ENCODE results near the gene MXRA7.

The MXRA7 gene

DNA sequence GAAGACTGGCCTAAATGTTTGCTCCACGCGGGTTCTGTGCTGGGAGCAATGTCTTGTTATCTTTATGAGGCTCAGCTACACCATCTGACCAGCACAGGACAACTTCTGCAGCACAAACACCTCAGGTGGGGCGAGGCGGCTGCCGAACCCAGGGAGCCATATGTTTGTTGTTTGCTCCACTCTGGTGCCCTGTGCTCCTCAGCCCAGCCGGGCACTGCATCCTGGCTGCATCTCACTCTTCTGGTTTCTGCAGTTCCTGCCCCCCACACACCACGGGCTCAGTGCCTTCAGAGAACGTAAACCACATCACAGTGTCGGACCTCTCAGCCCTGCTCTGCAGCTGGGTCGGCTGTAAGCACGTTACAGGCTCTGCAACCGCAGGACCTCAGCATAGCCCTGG is 32.4 kb downstream of the MXRA7 start:
- no peak for DNase-seq (ENCODE audit: low read depth in 2 of 2, low spot score in 1 of 2)

DNA sequence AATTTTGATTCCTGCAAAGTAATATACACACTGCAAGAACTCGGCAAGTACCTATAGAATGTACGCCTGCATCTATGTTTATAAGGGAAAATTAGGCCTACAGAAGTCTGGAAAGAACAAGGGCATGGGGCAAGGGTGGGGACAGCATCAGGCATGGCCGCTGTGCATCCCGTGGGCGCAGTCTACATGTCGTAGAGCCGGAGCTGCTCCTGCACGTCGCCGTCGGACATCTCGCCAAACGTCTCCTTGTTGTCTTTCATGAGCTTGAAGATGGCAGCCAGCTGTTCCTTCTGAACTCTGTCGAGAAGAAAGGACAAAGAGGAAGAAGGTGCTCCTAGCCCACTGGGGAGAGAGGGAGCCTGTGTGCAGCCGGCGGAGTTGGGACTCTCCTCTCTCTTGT is 33.4 kb downstream of the MXRA7 start:
- DNase-seq (ENCODE audit: low read depth in 2 of 2, low spot score in 1 of 2): no peak

DNA sequence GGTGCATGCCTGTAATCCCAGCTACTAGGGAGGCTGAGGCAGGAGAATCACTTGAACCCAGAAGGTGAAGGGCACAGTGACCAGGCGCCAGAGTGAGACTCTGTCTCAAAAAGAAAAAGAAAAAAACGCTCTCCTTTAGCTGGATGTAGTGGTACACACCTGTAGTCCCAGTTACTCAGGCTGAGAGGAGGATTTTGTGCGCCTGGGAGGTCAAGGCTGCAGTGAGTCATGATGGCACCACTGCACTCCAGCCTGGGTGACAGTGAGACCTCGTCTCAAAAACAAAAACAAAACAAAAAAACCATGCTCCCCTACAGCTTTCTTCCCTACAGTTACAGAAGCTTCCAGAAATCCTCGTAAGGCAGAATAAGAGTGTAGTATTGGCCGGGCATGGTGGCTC is 34.1 kb downstream of the MXRA7 start:
- DNase-seq (ENCODE audit: low read depth in 2 of 2, low spot score in 1 of 2): no peak

DNA sequence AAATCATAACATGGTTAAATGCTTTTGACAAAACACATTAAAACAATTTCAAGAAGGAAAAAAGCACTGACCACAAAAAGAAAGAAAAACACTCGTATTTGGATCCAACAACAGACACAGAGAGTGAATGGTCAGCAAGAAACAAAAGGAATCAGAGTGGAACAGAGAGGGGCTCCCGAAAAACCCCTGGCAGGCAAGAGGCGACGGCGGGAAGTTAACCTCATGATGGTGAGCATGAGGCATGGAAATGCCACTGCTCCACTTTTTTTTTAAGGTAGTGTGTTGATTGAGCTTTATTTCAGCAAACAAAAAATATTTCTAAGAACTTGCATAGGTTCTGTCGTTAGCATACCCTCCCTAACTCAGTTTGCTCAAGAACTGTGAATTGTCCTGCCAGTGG is 35.1 kb downstream of the MXRA7 start:
- no peak for DNase-seq (ENCODE audit: low read depth in 2 of 2, low spot score in 1 of 2)

DNA sequence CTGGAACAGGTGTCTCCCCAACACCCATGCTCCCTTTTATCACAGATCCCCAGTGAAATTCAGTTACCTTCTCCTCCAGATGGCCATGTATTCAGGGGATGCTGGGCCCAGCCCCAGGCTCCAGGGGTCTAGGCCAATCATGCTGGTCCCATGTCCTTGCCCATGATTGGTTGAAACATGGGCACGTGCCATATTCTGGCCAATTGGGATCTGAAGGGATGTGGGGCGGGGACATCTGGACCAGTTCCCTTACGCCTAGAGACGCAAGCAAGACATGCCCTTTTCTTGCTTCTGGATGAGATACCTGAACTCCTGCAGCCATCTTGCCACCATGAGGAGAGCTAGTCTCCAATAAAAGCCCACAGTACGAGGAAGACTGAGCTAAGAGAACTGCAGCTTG is 36.2 kb downstream of the MXRA7 start:
- DNase-seq (ENCODE audit: low read depth in 2 of 2, low spot score in 1 of 2): no peak

DNA sequence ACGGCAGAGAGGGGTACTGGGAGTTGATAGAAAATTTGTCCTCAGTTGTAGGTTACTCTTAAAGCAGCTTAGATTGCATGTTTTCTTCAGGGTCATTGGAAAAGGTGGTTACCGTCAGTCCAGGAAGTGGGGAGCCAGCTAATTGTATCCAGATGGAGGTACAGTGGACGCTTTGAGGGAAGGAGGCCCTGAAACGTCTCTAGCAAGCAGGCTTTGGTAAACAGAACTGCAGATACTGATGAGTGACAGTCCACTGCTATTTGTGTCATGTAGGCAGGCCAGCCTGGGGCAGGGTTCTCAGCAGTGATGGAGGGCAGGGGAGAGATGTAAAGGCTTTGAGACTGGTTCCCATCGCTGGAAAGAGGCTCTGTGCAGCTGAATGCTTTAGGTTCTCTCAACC is 37.0 kb downstream of the MXRA7 start:
- DNase-seq (ENCODE audit: low read depth in 2 of 2, low spot score in 1 of 2): no peak

DNA sequence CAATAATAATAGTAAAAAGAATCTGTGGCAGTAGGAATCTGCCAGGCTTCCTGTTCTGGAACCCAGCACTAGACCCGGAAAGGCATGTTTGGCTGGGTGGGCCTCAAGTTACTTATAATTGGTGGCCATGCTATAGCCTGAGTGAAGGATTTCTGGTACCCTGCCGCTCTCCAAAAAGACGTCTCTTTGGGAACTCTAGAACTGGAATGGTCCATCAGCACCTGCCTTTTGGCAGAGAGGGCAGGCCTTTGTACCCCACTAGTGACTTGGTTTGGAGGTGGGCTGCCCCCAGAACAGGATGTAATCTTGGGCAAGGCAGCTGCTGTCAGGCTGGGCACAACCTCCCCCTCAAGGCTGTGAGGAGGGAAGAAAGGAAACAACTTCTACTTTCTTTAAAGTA is 37.9 kb downstream of the MXRA7 start:
- DNase-seq (ENCODE audit: low read depth in 2 of 2, low spot score in 1 of 2): no peak

DNA sequence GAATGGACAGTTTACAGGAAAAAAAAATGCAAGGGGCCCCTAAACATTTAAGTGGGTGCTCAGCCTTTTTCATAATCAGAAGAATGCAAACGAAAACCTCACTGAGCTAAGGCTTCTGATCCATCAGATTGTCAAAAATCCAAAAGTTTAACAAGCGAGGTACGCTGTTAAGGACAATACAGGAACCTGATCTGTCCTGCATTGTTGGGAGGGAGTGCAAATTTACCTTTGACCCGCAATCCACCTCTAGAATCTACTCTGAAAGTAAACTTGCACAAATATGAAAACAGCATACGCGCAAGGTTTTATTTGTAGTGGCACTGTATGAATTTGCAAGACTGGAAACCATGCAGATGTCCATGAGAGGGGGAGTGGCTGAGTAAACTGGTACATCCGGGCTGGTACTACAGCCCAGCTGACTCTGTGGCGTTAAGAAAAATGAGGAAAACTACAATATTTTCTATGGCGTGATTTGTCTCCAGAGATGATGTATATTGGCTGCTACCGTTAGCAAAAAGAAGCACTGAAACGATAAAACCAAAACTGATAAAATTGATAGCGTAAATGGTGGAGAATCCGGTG is 38.4 kb downstream of the MXRA7 start:
- no peak for DNase-seq (ENCODE audit: low read depth in 2 of 2, low spot score in 1 of 2)

DNA sequence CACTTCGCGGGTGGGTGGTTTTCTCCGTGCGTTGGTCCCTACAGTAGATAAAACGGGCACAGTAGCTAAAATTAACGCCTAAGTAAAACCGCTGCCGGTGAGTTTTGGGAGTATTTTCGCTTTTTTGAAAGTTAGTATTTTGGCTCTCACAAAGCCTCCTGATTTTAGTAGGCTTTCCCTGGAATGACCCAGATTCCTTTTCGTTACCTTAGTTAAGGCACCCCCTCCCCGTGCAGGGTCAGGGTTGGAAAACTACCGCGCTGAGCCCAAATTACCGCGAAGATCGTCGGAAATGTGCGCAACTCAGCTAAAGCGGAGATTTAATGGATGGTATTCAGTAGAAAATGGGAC is 38.9 kb downstream of the MXRA7 start:
- no peak for DNase-seq (ENCODE audit: low read depth in 2 of 2, low spot score in 1 of 2)

DNA sequence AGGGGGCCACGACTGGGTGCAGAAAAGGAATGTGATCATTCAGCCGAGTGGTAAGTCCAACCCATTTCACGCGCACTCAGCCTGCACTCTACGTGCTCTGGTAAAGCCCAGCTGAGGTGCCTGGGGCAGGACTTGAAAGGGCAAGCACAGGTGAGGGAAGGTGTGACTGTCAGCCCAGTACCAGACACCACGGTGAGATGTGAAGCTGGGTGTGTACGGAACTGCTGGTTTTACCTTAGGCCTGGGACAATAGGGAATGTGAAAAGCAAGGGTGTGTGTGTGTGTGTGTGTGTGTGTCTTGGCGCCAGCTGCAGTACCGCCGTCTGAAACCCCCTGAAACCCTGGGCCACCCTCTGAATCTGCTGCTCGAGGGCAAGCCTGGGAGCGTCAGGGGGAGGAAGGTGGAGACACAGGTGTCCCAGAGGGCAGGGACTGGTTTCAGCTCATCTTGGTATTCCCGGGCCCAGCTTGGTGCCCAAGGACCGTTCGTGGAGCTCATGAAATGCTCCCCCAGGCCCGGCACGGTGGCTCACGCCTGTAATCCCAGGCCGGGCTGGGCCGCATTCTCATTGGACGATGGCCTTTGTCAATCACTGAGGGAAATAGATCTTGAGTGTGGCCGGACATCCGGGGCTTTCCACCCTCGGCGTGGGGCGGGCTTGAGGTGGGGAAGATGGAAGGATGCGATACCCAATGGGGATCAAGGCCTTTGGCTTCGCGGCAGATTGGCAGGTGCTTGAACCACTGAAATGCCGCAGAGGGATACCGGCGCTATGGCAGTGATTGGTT is 39.4 kb downstream of the MXRA7 start:
- DNase-seq (ENCODE audit: low read depth in 2 of 2, low spot score in 1 of 2): peak; percentile 96

DNA sequence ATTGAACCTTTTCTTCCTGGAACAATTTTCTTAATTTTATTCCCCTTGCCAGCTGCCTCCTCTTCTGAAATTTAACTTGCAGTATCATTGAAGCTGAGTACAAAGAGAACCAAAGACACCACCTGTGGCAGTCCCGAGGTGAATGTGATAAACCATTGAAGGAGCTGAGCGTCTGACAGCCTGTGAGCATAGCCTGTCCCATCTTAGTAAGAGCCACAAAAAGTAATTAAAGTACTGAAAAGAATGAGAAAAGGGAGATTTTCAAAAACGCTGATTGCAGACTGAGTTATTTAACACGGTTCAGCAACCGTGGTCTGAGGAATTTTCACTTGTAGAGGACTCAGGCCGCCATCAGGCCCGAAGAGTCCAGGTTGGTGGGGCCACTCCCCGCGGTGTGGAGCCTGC is 40.0 kb downstream of the MXRA7 start:
- no peak for DNase-seq (ENCODE audit: low read depth in 2 of 2, low spot score in 1 of 2)

DNA sequence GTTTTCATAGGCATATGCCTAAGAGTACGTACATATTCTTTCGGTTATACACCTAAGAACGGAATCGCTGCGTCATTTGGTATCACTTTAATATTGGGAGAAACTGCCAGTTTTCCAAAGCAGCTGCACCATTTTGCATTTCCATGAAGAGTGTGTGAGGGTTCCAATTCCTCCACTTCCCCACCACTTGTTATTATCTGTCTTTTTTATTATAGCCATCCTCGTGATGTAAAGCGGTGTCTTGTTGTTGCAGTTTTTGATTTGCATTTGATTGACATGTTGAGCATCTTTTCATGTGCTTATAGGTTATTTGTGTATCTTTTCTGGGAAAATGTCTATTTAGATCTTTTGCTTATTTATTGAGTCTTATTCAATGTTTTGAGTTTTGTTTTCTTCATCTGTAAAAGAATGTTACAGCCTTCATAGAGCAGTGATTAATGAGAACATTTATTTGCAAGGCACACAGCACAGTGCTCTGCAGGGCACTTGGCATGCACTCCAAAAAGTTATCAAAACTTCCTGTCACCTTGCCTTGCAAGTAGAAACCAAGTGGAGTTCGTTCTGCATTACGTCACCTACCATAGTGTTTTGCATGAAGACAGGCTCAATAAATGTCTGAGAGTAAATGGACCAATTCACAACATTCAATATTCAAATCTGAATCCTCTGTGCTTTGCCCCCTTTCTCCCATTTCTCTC is 40.6 kb downstream of the MXRA7 start:
- no peak for DNase-seq (ENCODE audit: low read depth in 2 of 2, low spot score in 1 of 2)

DNA sequence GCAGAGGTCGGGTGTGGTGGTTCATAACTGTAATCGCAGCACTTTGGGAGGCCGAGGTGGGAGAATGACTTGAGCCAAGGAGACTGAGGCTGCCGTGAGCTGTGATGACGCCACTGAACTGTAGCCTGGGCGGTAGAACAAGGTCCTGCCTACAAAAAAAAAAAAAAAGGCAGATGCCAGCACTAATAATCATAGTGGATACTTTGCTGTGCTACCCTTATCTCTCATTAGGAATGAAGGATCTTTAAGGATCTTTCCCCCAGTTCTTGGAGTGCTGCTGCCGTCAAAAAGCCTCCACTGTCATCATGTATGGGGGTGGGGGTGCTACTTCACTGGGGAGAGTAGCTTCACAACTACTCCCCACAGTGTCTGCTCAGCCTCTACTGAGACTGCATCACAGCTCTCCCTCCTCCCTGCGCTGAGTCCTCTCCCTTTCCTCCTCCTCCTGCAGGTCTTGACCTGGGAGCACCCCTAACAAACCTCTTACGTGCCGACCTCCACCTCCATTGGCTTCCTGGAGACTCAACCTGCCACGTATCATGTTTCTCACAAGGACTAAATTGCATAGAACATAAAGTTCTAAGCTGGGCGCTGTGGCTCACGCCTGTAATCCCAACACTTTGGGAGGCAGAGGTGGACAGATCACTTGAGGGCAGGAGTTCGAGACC is 42.8 kb downstream of the MXRA7 start:
- DNase-seq (ENCODE audit: low read depth in 2 of 2, low spot score in 1 of 2): no peak

DNA sequence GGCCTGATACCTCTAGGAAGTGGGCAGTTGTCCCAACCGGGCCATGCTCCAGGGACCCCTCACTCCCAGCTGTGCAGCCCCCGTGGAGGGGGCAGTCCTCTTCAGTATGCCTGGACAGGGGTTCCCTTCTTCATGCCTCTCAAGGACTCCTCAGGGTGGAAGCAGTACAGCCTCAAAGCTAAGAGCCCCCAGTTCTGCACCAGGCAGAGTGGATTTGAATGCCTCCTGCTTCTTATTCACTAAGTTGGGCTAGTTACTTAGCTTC is 43.3 kb downstream of the MXRA7 start:
- no peak for DNase-seq (ENCODE audit: low read depth in 2 of 2, low spot score in 1 of 2)

DNA sequence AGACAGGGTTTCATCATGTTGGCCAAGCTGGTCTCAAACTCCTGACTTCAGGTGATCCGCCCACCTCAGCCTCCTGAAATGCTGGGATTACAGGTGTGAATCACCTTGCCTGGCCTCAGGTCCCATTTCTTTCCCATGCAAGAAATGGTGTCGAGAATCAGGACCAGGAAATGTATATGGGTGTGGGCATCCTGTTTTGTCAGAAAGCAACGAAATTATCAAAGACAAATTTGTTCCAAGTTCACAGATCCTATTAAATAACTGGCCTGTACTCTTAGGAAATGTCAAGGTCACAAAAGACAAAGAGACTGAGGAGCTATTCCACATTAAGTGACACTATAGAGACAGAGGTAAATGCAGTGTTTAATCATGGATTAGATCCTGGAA is 50.1 kb downstream of the MXRA7 start:
- no peak for DNase-seq (ENCODE audit: low read depth in 2 of 2, low spot score in 1 of 2)

DNA sequence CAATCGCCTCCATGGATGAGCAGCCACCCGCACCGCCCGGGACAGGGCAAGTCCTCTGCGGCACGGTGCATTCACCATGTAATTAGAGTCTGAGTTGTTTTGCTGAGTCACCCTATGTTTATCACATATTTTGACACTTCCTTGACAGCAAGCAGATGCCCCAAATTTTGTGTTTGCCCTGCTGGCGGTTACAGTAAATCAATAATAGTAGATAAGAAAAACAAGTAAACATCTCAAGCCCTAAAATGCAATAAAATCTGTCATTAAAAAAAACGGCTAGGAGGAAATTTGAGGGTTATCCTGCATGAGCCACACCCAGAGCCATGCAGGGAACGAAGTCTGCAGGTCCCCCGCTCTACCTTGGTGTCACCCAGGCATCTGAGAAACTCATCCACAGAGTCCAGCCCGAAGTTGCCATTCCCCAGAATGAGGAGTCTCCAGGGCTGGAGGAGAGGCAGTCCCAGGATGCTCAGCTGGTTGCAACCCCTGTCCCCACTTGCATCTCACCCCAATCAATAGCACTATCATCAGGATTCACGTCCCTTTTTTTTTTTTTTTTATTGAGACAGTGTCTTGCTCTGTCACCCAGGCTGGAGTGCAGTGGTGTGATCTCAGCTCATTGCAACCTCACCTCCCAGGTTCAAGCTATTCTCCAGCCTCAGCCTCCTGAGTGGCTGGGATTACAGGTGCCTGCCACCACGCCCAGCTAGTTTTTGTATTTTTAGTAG is 50.7 kb downstream of the MXRA7 start:
- no peak for DNase-seq (ENCODE audit: low read depth in 2 of 2, low spot score in 1 of 2)

DNA sequence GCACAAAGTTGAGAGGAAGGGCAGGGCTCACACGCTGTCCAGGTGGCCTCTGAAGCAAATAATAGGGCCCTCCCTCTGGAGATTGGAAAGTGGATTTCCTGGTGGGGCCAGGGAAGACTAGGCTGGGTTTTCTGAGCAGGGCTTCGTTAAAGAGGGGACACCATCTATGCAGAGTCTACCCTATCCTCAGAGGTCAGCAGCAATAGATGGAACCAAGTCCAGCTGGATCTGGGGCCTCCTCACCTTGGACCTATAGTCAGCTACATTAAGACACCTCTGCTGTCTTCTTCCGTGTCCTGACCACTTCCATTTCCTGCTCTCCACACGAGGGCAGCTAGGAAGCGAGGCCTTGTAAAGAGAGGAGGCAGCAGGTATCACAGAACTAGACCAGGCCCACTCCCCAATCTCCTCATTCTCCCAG is 52.5 kb downstream of the MXRA7 start:
- no peak for DNase-seq (ENCODE audit: low read depth in 2 of 2, low spot score in 1 of 2)

DNA sequence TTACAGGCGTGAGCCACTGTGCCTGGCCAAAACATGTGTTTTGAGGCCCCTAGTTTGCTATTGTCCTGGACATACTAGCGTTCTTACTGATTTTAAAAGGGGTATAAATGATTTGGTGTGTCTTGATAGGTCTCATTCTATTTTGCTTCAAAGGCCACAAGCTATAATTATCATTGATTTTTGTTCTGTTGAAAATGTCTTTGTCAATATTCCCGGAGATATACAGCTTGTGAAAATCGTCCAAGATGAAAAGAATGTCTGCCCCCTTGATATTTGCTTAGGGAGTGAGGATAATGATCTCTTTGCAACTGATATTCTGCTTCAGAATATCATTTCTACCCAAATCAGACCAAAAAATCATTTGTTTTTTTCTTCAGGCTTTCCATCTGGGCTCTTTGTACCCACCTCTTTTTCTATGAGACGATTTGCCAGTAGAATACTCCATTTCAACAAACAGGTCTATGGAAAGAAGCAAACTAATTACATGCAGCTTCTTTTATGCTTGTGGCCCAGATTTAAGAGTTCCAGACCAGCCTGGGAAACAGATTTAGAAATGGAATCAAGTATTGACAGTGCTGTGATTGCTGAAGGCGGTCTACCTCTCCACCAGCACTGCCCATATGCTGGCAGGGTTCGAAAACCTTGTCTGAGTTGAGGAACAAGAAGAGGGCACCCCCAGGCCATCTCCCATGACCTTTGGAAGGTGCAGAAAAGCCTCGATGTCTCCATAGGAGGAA is 53.1 kb downstream of the MXRA7 start:
- DNase-seq (ENCODE audit: low read depth in 2 of 2, low spot score in 1 of 2): no peak

DNA sequence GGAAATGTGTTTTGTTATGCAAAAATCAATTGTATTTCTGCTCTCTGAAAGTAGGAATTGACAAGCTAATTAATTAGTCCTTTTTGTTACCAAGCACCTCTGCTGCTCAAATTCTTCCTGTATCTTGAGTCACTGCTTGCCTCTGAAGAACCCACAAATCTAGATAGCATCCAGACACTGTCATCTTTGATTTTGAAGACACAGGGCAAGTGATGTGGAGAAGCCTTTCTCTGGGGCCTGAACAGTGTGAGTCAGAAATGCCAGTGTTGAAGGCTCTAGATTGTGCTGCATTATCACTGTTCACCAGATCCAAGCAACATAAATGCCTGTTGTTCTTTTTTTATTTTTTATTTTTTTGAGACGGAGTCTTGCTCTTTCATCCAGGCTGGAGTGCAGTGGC is 56.4 kb downstream of the MXRA7 start:
- no peak for DNase-seq (ENCODE audit: low read depth in 2 of 2, low spot score in 1 of 2)

DNA sequence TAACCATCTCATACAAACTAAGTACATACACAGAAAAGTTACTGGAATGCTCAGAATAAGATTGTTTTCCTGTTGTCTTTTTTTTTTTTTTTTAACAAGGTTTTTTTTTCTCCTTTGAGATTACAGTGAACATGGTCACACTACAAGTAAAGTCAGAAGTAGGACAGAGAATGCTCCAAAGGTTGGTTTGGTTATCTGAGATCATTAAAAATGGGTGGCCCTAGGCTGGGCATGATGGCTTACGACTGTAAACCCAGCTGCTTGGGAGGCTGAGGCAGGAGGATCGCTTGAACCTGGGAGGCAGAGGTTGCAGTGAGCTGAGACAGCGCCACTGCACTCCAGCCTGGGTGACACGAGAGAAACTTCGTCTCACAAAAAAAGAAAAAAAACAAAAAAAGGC is 60.3 kb downstream of the MXRA7 start:
- DNase-seq (ENCODE audit: low read depth in 2 of 2, low spot score in 1 of 2): no peak

DNA sequence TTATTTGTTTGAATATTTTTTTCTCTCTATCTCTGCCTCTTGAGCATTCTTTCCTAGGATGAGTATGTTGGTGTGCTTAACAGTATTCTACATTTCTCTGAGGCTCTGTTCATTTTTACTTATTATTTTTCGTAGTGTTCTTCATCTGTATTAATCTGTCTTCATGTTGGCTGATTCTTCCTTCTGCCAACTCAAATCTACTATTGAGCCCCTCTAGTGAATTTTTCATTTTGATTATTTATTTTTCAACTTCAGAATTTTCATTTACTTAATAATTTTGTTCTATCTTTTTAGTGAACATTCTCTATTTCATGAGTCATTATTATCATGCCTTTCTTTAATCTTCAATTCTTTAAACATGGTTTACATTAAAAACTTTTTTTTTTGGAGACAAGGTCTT is 64.1 kb downstream of the MXRA7 start:
- no peak for DNase-seq (ENCODE audit: low read depth in 2 of 2, low spot score in 1 of 2)

Measured in stimulated activated CD8-positive, alpha-beta memory T cell treated with anti-CD3 and anti-CD28 coated beads, Interleukin-4, amount 100 ng/mL, for 1 hour (primary cell).